ENCODE results near the gene RNPEPL1.
A peak's percentile ranks its signal among the peaks of the same experiment; 100 is the strongest.
"Not testable (repeated sequence)": the region's sequence is repeated elsewhere in the genome, so short reads cannot be mapped to it uniquely, and the experiment has no call there.

Gene RNPEPL1

DNA sequence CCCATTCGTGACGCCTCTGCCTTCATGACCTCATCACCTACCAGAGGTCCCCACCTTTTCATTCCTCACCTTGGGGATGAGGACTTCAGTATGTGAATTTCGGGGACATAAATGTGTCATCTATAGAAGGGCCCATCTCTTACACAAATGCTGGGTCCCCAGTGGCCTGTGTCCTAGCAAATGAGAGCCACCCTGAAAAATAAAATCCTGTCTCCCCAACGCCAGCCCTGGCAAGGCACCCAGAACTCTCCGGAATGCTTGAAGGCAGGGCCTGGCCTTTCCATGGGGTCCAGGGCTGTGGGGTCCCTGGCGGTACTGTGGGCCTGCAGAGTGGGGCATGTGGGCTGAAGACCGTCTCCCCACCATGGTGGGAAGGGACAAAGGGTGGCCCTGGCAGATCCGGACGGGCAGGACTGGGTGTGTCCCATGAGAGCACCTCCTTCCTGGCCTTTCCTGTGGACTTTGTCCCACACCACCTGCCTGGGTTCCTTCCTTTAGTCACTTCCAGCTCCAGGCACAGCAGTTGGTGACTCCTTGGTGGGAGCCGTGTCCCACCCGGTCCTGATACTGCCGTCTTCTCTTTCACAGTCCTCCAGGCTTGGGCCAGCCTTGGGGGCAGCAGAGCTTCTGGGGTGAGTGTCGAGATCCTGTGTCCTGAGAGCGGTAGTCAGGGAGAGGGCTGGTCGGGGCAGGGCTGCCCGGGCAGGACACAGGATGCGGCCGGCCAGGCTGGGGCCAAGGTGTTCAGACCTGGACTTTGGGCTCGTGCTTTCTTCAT lies 36.8 kb downstream of the RNPEPL1 start:
- no peak for DNase-seq (ENCODE audit: low read depth in 2 of 2)

DNA sequence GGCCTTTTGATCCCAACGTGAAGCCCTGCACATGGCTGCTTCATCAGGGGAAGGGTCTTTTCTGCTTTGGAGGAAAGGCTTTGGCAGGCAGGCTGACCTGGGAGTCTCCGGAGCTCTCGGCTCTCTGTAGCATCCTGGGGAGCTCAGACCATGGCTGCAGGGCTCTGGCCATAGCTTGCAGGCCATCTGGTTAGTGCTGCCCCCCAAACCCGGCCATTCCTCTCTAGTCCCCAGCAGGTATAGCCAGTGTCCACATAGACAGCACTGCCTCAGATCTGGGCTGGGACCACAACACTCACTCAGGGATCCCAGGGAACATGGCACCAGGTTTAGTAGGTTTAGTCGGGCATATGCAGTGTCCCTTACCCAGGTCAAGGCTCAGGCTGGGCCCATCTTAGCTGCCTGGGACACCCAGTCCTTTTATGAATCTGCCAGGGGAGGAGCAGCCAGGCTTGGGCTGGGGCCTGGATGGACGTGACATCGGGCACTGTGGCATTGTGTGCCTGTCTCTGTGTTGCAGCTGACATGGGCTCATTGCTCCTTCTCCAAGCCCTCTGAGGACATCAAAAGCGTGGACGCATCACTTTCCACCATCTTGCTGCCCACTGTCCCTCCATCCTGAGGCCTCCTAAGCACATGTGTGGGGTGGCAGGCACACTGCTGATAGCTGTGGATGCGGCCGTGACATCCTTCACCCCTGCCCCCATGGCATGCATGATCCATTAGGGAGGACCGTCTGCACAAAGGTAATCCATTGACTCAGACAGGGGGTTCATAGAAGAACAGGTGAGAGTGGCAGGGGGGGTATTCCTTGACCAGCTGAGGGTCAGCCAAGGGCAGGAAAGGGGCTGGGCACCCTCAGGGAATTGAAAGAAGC lies 37.8 kb downstream of the RNPEPL1 start:
- no peak for DNase-seq (ENCODE audit: low read depth in 2 of 2)

DNA sequence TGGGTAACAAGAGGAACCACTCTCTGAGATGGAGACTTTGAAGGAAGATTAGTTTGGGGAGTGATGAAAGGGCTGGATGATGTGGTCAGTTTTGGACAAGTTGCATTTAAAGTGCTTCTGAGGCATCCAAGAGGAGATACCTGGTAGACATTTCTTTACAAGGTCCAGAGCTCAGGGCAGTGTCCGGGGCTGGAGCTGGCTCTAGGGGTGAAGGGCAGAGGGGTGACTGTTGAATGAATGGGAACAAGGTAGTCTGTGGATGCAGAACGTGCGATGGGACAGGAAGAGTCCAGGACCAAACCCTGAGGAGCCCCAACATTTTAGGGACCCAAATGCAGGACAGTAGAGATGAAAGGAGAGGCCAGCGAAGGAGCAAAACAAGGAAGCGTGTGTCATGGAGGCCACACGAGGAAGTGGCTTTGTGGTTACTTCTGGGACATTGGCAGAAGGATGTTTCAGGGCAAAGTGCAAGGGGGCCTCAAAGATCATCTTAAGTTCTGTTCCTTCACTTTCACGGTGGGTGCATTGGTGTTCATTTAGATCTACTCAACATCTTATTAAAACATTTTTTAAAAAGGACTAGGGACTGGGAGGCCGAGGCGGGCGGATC lies 43.4 kb downstream of the RNPEPL1 start:
- DNase-seq (ENCODE audit: low read depth in 2 of 2): no peak

DNA sequence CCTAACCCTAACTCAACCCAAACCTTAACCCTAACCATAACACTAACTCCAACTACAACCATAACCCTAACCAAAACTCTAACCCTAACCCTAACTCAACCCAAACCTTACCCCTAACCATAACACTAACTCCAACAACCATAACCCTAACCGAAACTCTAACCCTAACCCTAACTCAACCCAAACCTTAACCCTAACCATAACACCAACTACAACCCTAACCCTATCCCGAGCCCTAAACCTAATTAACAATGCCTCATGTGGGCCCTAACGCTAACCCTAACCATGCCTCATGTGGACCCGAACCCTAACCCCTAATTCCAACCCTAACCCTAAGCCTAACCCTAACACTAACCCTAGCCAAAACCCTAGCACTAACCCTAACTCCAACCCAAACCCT lies 45.5 kb downstream of the RNPEPL1 start:
- no peak for DNase-seq (ENCODE audit: low read depth in 2 of 2)

DNA sequence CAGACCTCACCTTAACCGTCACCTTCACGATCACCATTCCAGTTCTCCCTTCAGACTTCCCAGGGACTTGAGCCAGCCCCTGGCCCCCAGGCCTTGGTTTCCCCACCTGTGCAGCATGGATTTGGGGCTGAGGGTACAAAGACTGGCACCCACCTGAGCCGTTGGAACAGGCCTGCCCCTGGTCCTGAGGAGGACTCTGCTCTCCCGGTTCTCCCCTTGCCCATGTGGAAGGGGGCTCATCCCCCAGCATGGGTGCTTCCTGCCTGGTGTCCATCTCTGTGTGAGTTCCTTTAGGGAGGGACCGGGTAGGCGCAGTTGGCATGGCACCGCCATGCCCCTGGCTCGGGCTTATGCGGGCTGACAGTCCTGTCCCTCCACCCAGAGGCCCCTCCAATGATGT lies 46.1 kb downstream of the RNPEPL1 start:
- DNase-seq (ENCODE audit: low read depth in 2 of 2): no peak

DNA sequence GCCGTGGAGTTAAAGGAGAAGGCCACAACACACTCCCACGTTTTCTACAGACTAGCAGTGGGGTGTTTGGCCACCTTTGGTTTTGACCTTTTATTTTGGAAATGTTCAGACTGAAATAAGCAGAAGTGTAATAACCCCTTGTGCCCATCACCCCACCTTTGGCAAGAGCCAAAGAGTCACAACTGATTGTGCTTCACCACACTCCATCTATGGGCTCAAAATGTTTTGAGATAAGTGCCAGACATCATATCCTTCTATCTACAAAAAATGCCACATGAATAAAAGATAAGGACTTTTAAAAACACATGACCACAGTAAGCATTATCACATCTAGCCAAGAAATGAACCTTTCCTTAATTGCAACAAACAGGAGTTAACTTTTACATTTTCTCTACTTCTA lies 47.1 kb downstream of the RNPEPL1 start:
- DNase-seq (ENCODE audit: low read depth in 2 of 2): no peak

DNA sequence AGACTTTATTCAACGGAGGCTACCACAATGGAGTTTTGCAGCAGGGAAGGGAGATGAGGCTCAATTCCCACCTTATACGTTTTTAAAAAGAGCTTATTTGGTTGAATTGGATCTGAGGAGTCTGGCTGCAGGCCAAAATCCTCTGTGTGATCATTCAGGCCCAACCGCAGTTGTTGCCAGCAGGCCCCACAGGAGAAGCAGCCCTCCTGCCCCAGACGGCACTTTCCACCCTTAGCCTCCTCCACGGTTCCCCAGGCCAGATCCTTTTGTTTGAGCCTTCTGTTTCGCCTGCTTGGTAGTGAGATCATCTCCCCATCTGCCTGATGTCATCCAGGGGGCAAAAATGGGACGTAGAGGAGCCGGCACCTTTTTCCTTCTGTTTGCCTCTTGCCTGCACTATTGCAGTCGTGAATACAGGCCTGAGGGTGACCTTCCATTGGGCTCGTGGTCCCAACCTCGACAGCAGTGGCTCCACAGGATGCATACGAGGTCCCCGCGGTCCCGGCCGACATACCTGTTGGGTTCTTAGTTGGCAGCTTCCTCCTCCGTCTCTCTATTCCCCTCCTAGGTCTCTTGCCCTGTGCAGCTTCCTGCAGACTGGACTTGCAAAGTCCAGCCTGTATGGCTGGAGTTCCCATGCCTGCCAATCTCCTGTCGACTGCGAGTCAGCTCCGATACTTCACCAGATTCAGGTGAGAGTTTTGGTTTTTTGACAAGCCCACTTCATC lies 47.7 kb downstream of the RNPEPL1 start:
- DNase-seq (ENCODE audit: low read depth in 2 of 2): no peak

DNA sequence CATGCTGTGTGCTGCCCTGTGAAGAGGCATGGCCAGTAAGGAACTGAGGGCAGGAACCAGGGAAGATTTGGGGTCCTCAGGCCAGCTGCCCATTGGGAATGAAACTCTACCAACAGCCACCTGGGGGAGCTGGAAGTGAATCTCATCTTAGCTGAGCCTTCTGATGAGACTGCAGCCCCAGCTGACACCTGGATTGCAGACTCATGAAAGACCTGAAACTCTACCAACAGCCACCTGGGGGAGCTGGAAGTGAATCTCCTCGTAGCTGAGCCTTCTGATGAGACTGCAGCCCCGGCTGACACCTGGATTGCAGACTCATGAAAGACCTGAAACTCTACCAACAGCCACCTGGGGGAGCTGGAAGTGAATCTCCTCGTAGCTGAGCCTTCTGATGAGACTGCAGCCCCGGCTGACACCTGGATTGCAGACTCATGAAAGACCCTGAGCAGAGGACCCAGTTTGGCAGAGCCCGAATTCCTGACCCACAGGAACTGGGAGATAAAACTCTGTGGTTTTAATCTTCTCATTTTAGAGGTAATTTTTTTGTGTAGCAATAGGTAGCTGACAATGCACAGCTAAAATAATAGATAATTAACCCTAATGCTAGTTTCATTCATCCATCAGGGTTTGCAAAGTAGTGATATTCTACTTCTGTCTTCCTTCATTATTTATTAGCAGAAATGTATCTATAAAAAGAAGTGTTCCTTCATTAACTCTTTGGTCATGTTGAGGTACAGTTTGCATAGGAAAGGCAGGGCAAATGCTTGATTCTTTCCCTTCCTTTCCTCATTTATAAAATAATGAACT lies 48.8 kb downstream of the RNPEPL1 start:
- DNase-seq (ENCODE audit: low read depth in 2 of 2): not testable (repeated sequence)

DNA sequence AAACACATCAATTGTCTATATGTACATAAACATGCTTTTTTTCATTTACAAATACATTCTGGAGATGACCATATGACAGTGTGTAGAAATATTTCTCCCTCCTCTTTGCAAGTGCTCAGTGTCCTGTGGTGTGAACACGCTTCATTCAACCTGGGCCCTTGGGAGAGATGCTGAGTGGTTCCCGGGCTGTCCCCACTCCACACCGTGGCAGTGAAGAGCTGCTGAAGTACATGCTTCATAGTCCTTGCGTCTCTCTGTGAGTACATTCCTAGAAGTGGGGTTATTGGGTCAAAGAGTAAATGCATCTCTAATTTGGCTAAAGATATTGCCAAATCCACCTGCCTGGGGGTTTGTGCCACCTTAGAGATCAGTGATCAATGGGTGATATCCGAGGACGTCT lies 50.5 kb downstream of the RNPEPL1 start:
- no peak for DNase-seq (ENCODE audit: low read depth in 2 of 2)

DNA sequence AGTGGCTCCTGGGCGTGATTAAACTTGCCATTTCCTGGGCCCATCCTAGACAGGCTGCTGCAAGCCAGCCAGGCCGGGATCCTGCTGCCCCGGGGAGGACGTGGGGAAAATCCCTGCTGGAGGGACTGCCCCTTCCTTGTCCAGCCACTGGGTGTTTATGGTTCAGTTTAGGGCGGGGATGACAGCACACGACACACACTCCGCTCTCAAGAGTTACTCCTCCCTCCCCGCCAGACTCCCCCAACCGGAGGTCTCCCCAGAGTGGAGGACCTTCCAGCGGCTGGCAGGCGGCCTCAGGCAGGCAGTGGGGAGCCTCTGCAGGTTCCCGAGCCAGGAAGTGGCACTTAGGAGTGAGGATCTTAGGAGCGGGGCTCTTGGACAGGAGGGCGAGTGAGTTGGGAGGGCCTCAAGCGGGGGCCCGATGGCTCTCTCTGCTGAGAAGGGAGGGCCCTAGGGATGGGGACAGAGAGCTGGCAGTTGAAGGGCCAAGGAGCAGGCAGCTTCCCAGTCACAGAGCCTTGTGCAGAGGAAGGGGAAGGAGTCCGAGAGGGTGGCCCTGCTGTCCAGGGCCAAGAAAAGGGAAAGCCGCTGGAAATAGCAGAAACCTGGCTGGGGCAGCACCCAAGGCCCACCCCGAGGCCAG lies 51.3 kb downstream of the RNPEPL1 start:
- DNase-seq (ENCODE audit: low read depth in 2 of 2): no peak

DNA sequence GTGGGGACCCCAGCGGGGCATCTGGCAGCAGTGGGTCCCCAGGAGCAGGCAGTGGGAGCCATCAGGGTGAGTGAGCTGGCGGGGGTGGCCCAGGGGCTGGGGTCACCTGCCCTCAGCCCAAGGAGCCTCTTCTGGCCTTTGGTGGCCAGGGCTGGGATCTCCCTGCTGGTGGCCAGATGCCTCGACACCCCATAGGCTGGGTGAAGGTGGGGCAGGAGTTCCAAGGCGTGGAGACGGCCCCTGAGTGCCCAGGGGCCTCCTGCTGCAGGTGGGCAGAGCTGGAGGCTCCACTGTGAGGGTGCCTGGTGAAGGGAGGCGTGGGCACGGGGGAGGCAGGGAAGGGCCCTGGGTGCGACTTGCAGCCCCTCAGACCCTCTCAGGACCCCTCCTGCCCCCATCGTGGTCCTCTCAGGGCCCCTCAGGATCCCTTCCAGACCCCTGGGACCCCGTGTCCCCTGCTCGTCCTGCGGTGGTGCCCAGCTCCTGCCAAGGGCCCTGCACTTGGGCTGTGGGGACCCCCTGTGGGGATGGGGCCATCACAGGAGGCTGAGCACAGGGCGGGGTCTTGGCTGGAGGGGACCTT lies 52.0 kb downstream of the RNPEPL1 start:
- DNase-seq (ENCODE audit: low read depth in 2 of 2): no peak

DNA sequence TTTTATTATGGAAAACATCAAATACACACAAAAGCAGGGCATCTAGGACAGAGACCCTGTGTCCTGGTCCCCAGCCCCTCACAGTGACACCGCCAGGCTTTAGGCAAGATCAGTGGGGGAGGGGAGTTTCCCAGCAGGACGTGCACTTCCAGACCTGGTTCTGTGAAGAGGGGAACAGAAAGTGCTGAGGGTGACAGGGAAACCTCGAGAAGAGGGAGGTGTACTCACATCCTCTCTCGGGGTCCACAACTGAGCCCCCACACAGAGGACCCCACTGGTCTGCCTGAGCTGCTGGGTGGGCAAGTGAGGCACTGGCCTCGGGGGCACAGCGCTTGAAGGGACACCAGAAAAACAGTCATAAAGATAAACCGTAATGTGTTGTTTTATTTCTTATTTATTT lies 52.6 kb downstream of the RNPEPL1 start:
- DNase-seq (ENCODE audit: low read depth in 2 of 2): no peak

DNA sequence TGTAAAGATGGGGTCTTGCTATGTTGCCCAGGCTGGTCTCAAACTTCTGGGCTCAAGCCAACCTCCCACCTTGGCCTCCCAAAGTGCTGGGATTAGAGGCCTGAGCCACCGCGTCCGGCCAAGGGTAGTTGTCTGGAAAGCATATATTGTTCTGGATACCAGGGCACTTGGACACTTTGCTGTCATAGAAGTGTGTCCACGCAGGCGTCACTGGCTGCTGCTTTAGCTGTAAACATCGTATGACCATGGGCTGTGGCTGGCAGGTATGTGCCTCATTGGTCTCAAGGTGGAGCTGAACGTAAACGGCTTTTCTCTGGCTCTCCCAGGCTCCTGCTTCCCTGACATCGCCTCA lies 53.8 kb downstream of the RNPEPL1 start:
- no peak for DNase-seq (ENCODE audit: low read depth in 2 of 2)

DNA sequence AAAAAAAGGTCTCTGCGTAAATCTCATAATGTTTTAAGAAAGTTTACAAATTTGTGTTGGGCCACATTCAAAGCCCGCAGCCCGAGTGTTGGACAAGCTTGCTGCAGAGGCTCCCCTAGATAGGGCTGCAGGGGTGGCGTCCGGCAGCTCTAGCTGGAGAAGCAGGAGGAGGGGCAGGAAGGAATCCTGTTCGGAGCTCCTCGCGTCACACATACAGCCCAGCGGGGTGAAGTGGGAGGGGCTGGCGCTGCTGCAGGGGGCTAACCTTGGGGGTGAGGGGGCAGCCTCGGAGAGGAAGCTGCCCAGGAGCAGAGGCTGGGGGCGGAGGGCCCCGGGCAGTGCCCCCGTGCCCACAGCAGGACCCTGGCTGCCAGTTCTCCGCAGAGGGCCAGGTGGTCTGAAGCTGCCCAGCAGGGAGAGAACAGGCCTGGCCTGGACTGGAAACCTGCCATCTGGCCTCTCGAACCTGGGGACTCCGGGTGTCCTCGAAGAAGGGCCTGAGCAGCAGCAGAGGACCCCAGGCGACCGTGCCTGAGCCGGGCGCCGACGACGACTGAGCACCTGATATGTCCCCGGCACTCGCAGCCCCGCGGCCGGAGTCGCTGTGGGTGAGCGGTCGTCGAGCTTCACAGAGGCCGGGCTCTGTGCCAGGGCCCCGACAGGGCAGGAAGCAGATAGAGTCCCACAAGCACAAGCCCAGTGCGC lies 54.4 kb downstream of the RNPEPL1 start:
- peak in 1 of 2 donors; percentile 40 for DNase-seq (ENCODE audit: low read depth in 2 of 2)

DNA sequence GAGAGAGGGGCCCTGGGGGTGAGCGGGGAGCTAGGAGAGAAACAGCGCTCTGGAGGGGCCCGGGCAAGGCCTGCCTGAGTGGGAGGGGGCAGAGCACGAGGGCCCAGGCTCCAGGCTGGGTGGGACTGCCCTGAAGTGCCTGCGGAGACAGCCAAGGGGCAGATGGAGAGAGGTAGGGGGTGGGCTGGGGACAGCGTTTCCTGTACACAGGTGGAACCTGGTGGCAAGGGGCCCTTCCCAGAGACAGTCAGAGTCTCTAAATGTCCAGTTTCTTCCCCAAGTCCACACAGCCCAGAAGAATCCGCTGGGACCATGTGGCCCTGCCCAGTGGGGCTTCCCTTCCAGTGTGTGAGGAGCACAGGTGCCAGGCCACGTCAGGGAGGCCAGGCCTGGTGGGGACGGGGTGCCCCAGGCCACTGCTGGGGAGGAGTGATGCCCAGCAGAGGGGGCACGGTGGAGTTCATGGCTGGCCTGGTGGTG lies 55.3 kb downstream of the RNPEPL1 start:
- DNase-seq (ENCODE audit: low read depth in 2 of 2): no peak

DNA sequence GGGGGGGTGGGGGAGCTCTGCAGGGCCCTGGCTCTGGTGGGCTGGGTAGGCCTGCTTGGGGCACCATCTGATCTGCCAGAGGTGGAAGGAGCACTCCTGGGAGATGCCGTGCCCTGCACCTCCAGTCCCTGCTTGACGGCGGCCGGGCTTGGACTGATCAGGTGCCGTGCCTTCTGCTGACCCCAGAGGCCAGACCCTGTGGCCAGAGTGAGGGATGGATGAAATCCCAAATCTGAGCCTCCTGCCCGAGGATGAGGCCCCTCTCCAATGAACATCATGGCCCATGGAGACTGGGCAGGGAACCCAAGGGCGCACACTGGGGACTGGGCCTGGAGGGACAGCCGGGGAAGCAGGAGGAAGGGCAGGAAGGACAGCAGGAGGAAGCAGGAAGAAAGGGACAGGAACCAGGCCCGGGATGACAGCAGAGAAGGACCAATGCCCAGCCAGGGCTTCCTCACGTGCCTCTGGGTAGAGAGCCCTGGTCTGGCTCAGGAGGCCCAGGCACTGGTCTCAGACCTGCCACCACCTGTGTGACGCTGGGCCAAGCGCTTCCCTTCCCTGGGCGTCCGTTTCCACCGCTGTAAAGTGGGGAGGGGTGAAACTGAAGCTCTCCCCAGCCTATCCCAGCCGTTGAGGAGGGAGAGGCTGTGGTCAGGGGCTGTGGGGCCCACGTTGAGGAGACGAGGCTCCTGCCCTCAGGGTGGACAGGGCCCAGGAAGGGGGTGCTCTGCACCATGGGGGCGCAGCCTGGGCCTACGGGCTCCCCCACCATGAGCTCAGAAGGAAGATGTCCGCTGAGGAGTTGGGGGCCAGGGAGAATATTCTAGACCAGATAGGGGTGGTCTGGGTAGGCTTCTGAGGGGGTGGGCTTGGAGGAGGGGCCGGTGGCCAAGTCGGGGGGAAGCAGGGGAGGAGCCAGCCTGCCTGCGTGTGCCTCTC lies 56.0 kb downstream of the RNPEPL1 start:
- no peak for DNase-seq (ENCODE audit: low read depth in 2 of 2)

DNA sequence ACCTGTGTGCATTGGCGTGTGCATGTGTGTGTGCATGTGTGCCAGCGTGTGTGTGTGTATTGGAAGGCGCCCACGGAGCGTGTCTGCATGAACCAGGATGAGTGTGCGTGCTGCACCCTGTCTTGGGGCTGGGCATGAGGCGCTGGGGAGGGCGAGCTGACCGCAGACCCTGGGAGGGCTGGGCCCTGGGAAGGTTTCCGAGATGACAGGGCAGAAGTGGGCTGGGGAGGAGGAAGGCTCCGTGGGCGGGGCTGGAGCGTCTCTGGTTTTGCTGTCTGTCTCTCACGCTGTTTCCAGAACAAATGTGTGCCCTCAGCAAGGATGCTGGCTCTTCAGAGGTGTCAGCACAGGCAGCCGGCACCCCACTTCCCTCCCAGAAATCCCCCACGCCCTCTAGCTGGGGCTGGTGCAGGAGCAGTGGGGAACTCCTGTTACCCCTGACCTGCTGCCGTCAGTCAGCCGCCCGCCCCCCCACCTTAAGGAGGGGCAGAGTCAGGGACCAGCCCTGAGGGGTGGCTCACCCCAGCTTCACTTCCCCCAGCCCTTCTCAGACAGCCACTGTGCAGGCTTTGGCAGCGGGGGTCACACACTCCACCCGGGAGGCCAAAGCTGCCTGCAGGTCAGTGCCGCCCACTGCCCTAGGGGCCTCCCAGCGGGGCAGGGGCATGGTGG lies 56.8 kb downstream of the RNPEPL1 start, which contains the start of gene GPR35:
Gene GPR35, plus strand, starts transcription at position 531 of the 672 bp plus-strand sequence. CDS start 4,473 bp downstream, outside the sequence.
- peak; percentile 43 to 75 for DNase-seq (ENCODE audit: low read depth in 2 of 2)
